Keratinocyte (primary cell): ENCODE measurements around the gene CHRM4. TPM values are rescaled to one million over a fixed set of nuclear protein-coding genes. Genes with fewer than 3 reads are reported as not detected.
A peak's percentile ranks its signal among the peaks of the same experiment; 100 is the strongest.

Experiments used
- DNase-seq: peaks from one replicate; pipeline ENCODE4 v3.0.0-alpha.2; 2011; ENCODE audit warnings: low read depth, missing footprints, low spot score
- FAIRE-seq: peaks from 2 replicates; lab custom pipeline; 2011; peaks lifted over from hg19 to GRCh38; lab: Jason Lieb, UNC
- H2AFZ ChIP-seq: 2 replicates; pipeline ENCODE4 v1.6.0; 2012; ENCODE audit warnings: low read length, control low read depth, inconsistent platforms; ENCODE audit not compliant: control insufficient read depth
- H3K27ac ChIP-seq: 2 replicates; pipeline ENCODE4 v1.5.1; 2011; ENCODE audit warnings: low read length; ENCODE audit not compliant: control insufficient read depth, insufficient read depth
- H3K27me3 ChIP-seq: 3 replicates; pipeline ENCODE4 v1.6.0; 2011; ENCODE audit warnings: low read length; ENCODE audit not compliant: control insufficient read depth, insufficient read depth; ENCODE audit errors: extremely low read depth
- H3K36me3 ChIP-seq, 2 experiments: 2 replicates in 1 of 2; 3 replicates in 1 of 2; pipeline ENCODE4 v1.5.1; 2011; ENCODE audit warnings: low read length in 2 of 2, mild to moderate bottlenecking in 1 of 2; ENCODE audit not compliant: control insufficient read depth in 2 of 2, insufficient read depth in 2 of 2; ENCODE audit errors: extremely low read depth in 1 of 2
- H3K4me1 ChIP-seq: 3 replicates; pipeline ENCODE4 v1.5.1; 2011; ENCODE audit warnings: low read length; ENCODE audit not compliant: control insufficient read depth, insufficient read depth; ENCODE audit errors: extremely low read depth
- H3K4me2 ChIP-seq: 3 replicates; pipeline ENCODE4 v1.6.0; 2011; ENCODE audit warnings: low read depth, low read length; ENCODE audit not compliant: control insufficient read depth, insufficient read depth; ENCODE audit errors: extremely low read depth
- H3K4me3 ChIP-seq, 3 experiments: fragments of 200-600 bp in 1 of 3; sonication (generic) in 1 of 3; 2 replicates in 2 of 3; 3 replicates in 1 of 3; pipeline ENCODE4 v1.5.1; 2011 to 2016; ENCODE audit warnings: low read length in 3 of 3, mild to moderate bottlenecking in 3 of 3, control low read depth in 2 of 3, inconsistent platforms in 1 of 3, low read depth in 1 of 3, mixed read lengths in 1 of 3, mixed run types in 1 of 3, moderate library complexity in 1 of 3; ENCODE audit not compliant: control insufficient read depth in 2 of 3, insufficient read depth in 2 of 3; ENCODE audit errors: extremely low read depth in 1 of 3
- H3K79me2 ChIP-seq: 2 replicates; pipeline ENCODE4 v1.6.0; 2012; ENCODE audit warnings: low read length; ENCODE audit not compliant: control insufficient read depth, insufficient read depth
- H3K9ac ChIP-seq: 3 replicates; pipeline ENCODE4 v1.6.0; 2011; ENCODE audit warnings: low read length; ENCODE audit not compliant: control insufficient read depth, insufficient read depth; ENCODE audit errors: extremely low read depth
- H3K9me1 ChIP-seq: 3 replicates; pipeline ENCODE4 v1.6.0; 2011; ENCODE audit warnings: low read length; ENCODE audit not compliant: control insufficient read depth, insufficient read depth; ENCODE audit errors: extremely low read depth
- H3K9me3 ChIP-seq: 2 replicates; pipeline ENCODE4 v1.5.1; 2012; ENCODE audit warnings: low read depth, low read length; ENCODE audit not compliant: control insufficient read depth
- H4K20me1 ChIP-seq: 3 replicates; pipeline ENCODE4 v1.6.0; 2011; ENCODE audit warnings: low read length; ENCODE audit not compliant: control insufficient read depth, insufficient read depth; ENCODE audit errors: extremely low read depth
- CTCF ChIP-seq, 3 experiments: IDR thresholded peaks in 1 of 3; conservative IDR thresholded peaks in 1 of 3; optimal IDR thresholded peaks in 1 of 3; 2 replicates in 2 of 3; 3 replicates in 1 of 3; pipeline versions ENCODE3 to v1.5.1; 2011; ENCODE audit warnings: low read length in 3 of 3, mild to moderate bottlenecking in 3 of 3, moderate library complexity in 2 of 3, control low read depth in 1 of 3, inconsistent platforms in 1 of 3; ENCODE audit not compliant: insufficient read depth in 2 of 3; ENCODE audit errors: extremely low read depth in 1 of 3
- EZH2 ChIP-seq: IDR thresholded peaks from one replicate; pipeline ENCODE4 v1.6.1; 2012; ENCODE audit warnings: inconsistent platforms, mild to moderate bottlenecking, low read length, moderate library complexity
- dilution Hi-C: fragments of 300-500 bp; cut with MboI; formaldehyde crosslinking; loops from one replicate; pipeline ENCODE4 v1.7.0; 2020; ENCODE audit warnings: low sequenced_read_pairs; ENCODE audit not compliant: extremely low pct_ligation_motif_present
- polyA minus RNA-seq, 3 experiments: library from RNA; depleted of rRNA, polyadenylated mRNA; stranded (reverse); fragments of >200 nt; gene quantifications; 1 replicate in 1 of 3; 2 replicates in 1 of 3; 3 replicates in 1 of 3; pipeline ENCODE4 v1.2.3, GENCODE V29; 2011
- polyA plus RNA-seq, 5 experiments: library from polyadenylated mRNA; depleted of rRNA in 3 of 5; stranded (reverse) in 3 of 5; stranded (forward) in 1 of 5; unstranded in 1 of 5; fragments of >200 nt; gene quantifications; 1 replicate in 1 of 5; 2 replicates in 3 of 5; 3 replicates in 1 of 5; pipeline versions ENCODE4 v1.2.1 to v1.2.3, GENCODE V29; 2011 to 2012; ENCODE audit warnings: missing spikeins in 2 of 5, low read depth in 1 of 5, low replicate concordance in 1 of 5

Gene CHRM4
- polyA plus RNA-seq (0.06 TPM in 1 of 3 replicates, not detected in the others), polyA minus RNA-seq (0.42 TPM in 1 of 3 replicates, not detected in the others)
- not detected for polyA plus RNA-seq (2011; ENCODE audit: low read depth)
- polyA plus RNA-seq (2011; cell fraction: cytosol; rRNA removed), result not detected in 2 replicates
- polyA plus RNA-seq (2011; cell fraction: nucleus; rRNA removed), result 0.10 and 0.21 TPM in 2 replicates
- 0.17 TPM in 1 of 2 replicates, not detected in the other for polyA plus RNA-seq (2012; ENCODE audit: low replicate concordance)
- not detected for polyA minus RNA-seq (2011; cell fraction: cytosol; rRNA and poly(A)+ RNA removed)
- 0.42 TPM in 1 of 2 replicates, not detected in the other for polyA minus RNA-seq (2011; cell fraction: nucleus; rRNA and poly(A)+ RNA removed)

DNA sequence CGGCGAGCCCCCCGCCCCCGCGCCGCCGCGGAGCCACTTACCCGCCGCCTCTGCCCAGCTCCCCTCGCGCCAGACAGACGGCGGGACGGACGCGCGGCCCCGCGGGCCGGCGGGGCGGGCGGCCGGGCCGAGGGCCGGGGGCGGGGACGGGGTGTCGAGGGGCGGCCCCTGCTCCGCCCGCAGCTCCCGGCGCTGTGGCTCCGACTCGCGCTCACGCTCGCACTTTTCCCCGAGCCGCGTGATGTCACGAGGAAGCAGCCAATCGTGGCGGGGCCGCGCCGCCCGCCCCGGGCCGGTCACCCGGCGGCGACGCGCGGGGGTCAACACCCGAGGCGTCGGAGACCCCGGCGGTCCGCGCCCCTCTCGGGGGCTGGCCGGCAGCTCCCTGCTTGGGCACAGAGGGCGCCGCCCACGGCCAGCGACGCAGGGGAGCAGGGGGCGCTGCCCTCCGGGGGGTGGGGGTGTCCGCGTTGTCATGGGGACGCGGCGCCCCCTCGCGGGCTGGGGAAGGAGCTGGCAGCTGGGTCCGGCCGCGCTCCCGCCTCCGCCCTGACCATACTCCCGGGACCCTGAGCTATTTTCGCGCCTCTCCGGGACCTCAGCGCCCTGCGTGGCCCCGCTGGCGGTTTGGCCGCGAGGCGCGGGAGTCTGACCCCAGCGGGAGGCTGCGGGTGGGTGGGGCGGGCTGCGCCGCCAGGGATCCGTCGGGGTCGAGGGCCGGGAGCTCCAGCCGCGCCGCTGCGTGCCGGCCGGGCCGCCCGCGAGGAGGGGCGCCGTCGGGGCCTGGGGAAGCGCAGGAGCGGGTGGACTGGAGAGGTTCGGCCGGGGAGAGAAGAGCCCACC lies at the start of gene CHRM4:
TSS of gene CHRM4 (minus strand) at position 199 of the 843 bp plus-strand sequence. CDS start 5,219 bp downstream, outside the sequence.
- dilution Hi-C loops, result no loop called here
- no peak within 1 kb of the TSS for H2AFZ ChIP-seq

GRCh38 chr11:46438211-46438610 lies 46.6 kb upstream of the CHRM4 start:
- no peak overlapping the region for H3K27ac ChIP-seq
- H3K36me3 ChIP-seq, result peaks cover 3 to 18% of the 10 kb centered on the region in 2 experiments
- H3K9me3 ChIP-seq, result no peaks in the 10 kb centered on the region
- DNase-seq (no peak), FAIRE-seq (no peak)
- TF ChIP-seq CTCF (optimal IDR thresholded peaks at IDR 0.05 in 1 of 3, IDR thresholded peaks at IDR 0.05 in 1 of 3, conservative IDR thresholded peaks at IDR 0.05 in 1 of 3; ENCODE audit: extremely low read depth in 1 of 3, insufficient read depth in 2 of 3, low read length in 3 of 3) (no peak), EZH2 (no peak)
- H3K4me1 ChIP-seq, result no peaks in the 10 kb centered on the region
- no peaks in the 10 kb centered on the region for H3K27me3 ChIP-seq
- no peak overlapping the region for H3K4me3 ChIP-seq
- H3K79me2 ChIP-seq, result no peaks in the 10 kb centered on the region
- H3K9ac ChIP-seq, result no peak overlapping the region
- no peaks in the 10 kb centered on the region for H4K20me1 ChIP-seq
- H3K9me1 ChIP-seq, result no peaks in the 10 kb centered on the region
- H3K4me2 ChIP-seq, result no peak overlapping the region
- H2AFZ ChIP-seq, result no peak overlapping the region
- dilution Hi-C loops, result no loop called here

More for the DNA sequence above, at the start of gene CHRM4:
- Histone ChIP-seq H3K9me3 (no peaks in the 10 kb centered on the region), H3K27me3 (peaks cover 65% of the 10 kb centered on the region), H3K27ac (no peak within 1 kb of the TSS), H3K4me3 (peak within 1 kb of the TSS; percentile 24 to 34 (median 29)), H3K9me1 (no peaks in the 10 kb centered on the region), H4K20me1 (peaks cover 8% of the 10 kb centered on the region), H3K4me1 (peaks cover 15% of the 10 kb centered on the region), H3K36me3 (peaks cover 3 to 7% of the 10 kb centered on the region in 2 experiments), H3K4me2 (peak within 1 kb of the TSS; percentile 75), H3K79me2 (no peaks in the 10 kb centered on the region), H3K9ac (no peak within 1 kb of the TSS)
- FAIRE-seq, result no peak
- TF ChIP-seq EZH2 (no peak), CTCF (optimal IDR thresholded peaks at IDR 0.05 in 1 of 3, IDR thresholded peaks at IDR 0.05 in 1 of 3, conservative IDR thresholded peaks at IDR 0.05 in 1 of 3; ENCODE audit: extremely low read depth in 1 of 3, insufficient read depth in 2 of 3, low read length in 3 of 3) (peak in 1 of 3 experiments; percentile 61)
- no peak for DNase-seq
